AG04449 (cell line): ENCODE data around the gene MRAS.
A peak's percentile ranks its signal among the peaks of the same experiment; 100 is the strongest.

Source experiments
- CTCF ChIA-PET: fragments of 350-600 bp; formaldehyde crosslinking; extraction: SDS; loops from one replicate; lab custom pipeline; 2021; ENCODE audit warnings: antibody characterized with exemption; lab: Yijun Ruan, JAX
- POLR2A ChIA-PET: fragments of 400-600, 350-600 bp; formaldehyde crosslinking; extraction: SDS; loops from one replicate; lab custom pipeline; 2020; ENCODE audit warnings: antibody characterized with exemption, inconsistent platforms; lab: Yijun Ruan, JAX
- DNase-seq: peaks from one replicate; pipeline ENCODE4 v3.0.0-alpha.2; 2010; ENCODE audit warnings: low read depth, low spot score
- H3K4me3 ChIP-seq: 2 replicates; pipeline ENCODE4 v1.5.1; 2011; ENCODE audit warnings: low read depth, mild to moderate bottlenecking, control low read depth, low read length
- CTCF ChIP-seq: IDR thresholded peaks from one replicate; pipeline ENCODE4 v1.5.1; 2011; ENCODE audit warnings: mild to moderate bottlenecking, moderate library complexity, low read length, control low read depth, inconsistent platforms; ENCODE audit not compliant: insufficient read depth; ENCODE audit errors: missing control alignments

MRAS gene

GRCh38 chr3:138434276-138434874 lies 86.0 kb downstream of the MRAS start, which contains the start of gene ESYT3:
Gene ESYT3 (plus strand): TSS chr3:138434616. CDS start chr3:138434799, 183 bp downstream.
- CTCF ChIA-PET: interaction anchor here (0.8 to 3.3 kb wide), 9 partner anchors 8 to 502 kb away, joined by 3 to 33 read pairs (median 4); no protein-coding TSS in a partner anchor
- POLR2A ChIA-PET: no interaction called here
- no peak for TF ChIP-seq CTCF
- H3K4me3 ChIP-seq: peak within 1 kb of the TSS; percentile 53
- no peak for DNase-seq

GRCh38 chr3:138434875-138435772 lies 86.7 kb downstream of the MRAS start:
- POLR2A ChIA-PET: interaction anchor here (0.9 kb wide), 1 partner anchor 44 kb away, joined by 3 read pairs; no protein-coding TSS in a partner anchor
- no peak for DNase-seq

GRCh38 chr3:138435840-138436239 lies 87.5 kb downstream of the MRAS start:
- CTCF ChIA-PET: interaction anchor here (3.3 kb wide), 1 partner anchor 18 kb away, joined by 33 read pairs; no protein-coding TSS in a partner anchor
- H3K4me3 ChIP-seq: no peak overlapping the region; the same call in 1 of the 2 replicates
- POLR2A ChIA-PET: interaction anchor here (0.6 to 0.9 kb wide), 2 partner anchors 45 to 484 kb away, joined by 3 read pairs; no protein-coding TSS in a partner anchor
- TF ChIP-seq CTCF: no peak
- no peak for DNase-seq

More at GRCh38 chr3:138434875-138435772, 86.7 kb downstream of the MRAS start:
- TF ChIP-seq CTCF: no peak
- H3K4me3 ChIP-seq: peak overlapping the region; percentile 53
- CTCF ChIA-PET: interaction anchor here (0.8 to 3.3 kb wide), 8 partner anchors 9 to 501 kb away, joined by 3 to 33 read pairs (median 4); no protein-coding TSS in a partner anchor

GRCh38 chr3:138437281-138437680 lies 88.9 kb downstream of the MRAS start:
- DNase-seq: no peak
- ChIA-PET POLR2A (no interaction called here), CTCF (interaction anchor here (11.4 kb wide), 1 partner anchor 19 kb away, joined by 64 read pairs; no protein-coding TSS in a partner anchor)
- TF ChIP-seq CTCF: no peak
- no peak overlapping the region for H3K4me3 ChIP-seq

GRCh38 chr3:138438896-138439295 lies 90.5 kb downstream of the MRAS start:
- ChIA-PET CTCF (interaction anchor here (0.8 to 11.4 kb wide), 4 partner anchors 12 to 497 kb away, joined by 3 to 64 read pairs (median 4); no protein-coding TSS in a partner anchor), POLR2A (no interaction called here)
- no peak for DNase-seq
- no peak overlapping the region for H3K4me3 ChIP-seq
- TF ChIP-seq CTCF: no peak
